Effector memory CD4-positive, alpha-beta T cell (primary cell): ENCODE measurements around the gene C2CD5.
A peak's percentile ranks its signal among the peaks of the same experiment; 100 is the strongest.
"Not testable (repeated sequence)": the region's sequence is repeated elsewhere in the genome, so short reads cannot be mapped to it uniquely, and the experiment has no call there.

Source experiments
- DNase-seq, 3 donors: peaks; one replicate each; pipeline ENCODE4 v3.0.0-alpha.2; 2020
- H3K27ac ChIP-seq: 2 replicates; pipeline ENCODE4 v1.7.0; 2013; ENCODE audit warnings: mild to moderate bottlenecking, low read length, moderate library complexity; ENCODE audit not compliant: insufficient read depth, poor library complexity, severe bottlenecking
- H3K27me3 ChIP-seq: replicated peaks from 2 replicates; pipeline ENCODE4 v1.7.0; 2013; ENCODE audit warnings: mild to moderate bottlenecking, low read length; ENCODE audit not compliant: insufficient read depth, control insufficient read depth, poor library complexity, severe bottlenecking
- H3K36me3 ChIP-seq: 2 replicates; pipeline ENCODE4 v1.7.0; 2013; ENCODE audit warnings: mild to moderate bottlenecking, low read length, moderate library complexity; ENCODE audit not compliant: control insufficient read depth, insufficient read depth
- H3K4me1 ChIP-seq: 2 replicates; pipeline ENCODE4 v1.7.0; 2013; ENCODE audit warnings: low read length, mild to moderate bottlenecking; ENCODE audit not compliant: control insufficient read depth, insufficient read depth, poor library complexity, severe bottlenecking
- H3K4me3 ChIP-seq: 2 replicates; pipeline ENCODE4 v1.7.0; 2013; ENCODE audit warnings: low read length, low read depth, mild to moderate bottlenecking; ENCODE audit not compliant: insufficient read depth, poor library complexity, severe bottlenecking
- H3K9me3 ChIP-seq: 2 replicates; pipeline ENCODE4 v1.7.0; 2013; ENCODE audit warnings: mild to moderate bottlenecking, low read length, moderate library complexity; ENCODE audit not compliant: control insufficient read depth

C2CD5 gene

DNA sequence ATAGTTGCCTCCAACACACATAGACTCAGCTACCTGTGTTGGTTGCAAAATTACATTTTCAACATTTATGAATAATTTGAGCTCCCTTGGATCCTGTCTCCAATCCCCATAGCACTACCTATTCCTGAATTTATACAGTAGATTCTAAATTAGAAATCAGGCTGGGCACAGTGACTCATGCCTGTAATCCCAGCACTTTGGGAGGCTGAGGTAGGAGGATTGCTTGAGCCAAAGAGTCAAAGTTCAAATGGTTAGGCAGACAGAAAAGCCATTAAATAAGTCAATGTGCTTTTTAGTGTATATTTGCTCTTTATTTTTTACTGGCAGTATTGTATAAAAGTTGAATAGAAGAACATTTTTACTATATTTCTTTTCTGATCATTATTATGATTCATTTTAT is 24.9 kb upstream of the C2CD5 start:
- Histone ChIP-seq H3K27ac (no peak overlapping the region), H3K36me3 (no peaks in the 10 kb centered on the region), H3K9me3 (no peaks in the 10 kb centered on the region), H3K4me3 (no peak overlapping the region), H3K4me1 (no peaks in the 10 kb centered on the region), H3K27me3 (no peaks in the 10 kb centered on the region)
- no peak for DNase-seq

DNA sequence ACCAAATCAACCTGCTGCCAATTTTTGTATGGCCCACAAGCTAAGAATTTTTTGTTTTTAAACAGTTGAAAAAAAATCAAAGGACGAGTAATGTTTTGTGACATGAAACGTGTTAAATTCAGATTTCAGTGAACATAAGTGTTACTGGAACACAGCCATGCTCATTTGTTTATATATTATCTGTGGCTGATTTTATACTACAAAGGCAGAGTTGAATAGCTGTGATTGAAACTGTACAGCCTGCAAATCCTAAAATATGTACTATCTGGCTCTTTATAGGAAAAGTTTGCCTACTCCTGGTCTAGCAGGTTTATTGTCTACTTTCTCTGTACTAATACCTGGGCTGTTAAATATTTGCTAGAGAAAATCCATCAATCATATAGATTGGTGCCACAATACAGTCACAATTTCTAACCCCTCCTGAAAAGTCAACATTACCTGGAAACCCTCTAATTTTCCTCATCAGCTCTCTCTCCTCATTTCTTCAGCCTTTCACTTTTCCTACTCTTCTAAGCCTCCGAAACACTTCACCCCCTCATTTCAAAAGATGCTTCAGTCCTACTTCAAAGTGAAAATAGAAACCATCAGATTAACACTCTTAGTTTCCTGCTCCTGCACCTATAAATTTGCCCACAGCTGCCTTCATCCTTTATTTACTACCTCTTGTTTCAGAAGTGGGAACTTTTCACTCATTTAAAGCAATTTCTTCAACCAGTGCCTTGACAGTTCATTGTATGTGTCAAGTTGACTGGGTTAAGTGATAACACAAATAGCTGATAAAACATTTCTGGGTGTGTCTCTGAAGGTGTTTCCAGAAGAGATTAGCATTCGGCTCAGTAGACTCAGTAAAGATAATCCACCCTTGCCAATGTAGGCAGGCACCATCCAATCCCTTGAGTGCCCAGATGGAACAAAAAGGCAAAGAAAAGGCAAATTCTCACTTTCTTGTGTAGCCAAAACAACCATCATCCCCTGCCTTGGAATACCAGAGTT is 18.0 kb upstream of the C2CD5 start:
- DNase-seq, result no peak
- Histone ChIP-seq H3K27me3 (no peaks in the 10 kb centered on the region), H3K9me3 (no peaks in the 10 kb centered on the region), H3K36me3 (no peaks in the 10 kb centered on the region), H3K27ac (no peak overlapping the region), H3K4me3 (no peak overlapping the region), H3K4me1 (no peaks in the 10 kb centered on the region)

DNA sequence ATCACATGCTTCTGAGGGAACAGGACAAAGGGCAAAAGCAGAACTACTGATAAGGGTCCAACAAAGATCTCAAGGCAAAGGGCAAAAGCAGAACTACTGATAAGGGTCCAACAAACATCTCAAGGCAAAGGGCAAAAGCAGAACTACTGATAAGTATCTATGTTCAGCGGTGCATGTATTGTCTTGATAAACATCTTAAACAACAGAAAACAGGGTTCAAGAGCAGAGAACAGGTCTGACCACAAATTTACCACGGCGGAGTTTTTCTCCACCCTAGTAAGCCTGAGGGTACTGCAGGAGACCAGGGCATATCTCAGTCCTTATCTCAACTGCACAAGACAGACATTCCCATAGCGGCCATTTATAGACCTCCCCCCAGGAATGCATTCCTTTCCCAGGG is 10.4 kb upstream of the C2CD5 start:
- not testable (repeated sequence) for H3K9me3 ChIP-seq, H3K4me1 ChIP-seq, H3K27me3 ChIP-seq, DNase-seq, H3K36me3 ChIP-seq, H3K27ac ChIP-seq, H3K4me3 ChIP-seq

DNA sequence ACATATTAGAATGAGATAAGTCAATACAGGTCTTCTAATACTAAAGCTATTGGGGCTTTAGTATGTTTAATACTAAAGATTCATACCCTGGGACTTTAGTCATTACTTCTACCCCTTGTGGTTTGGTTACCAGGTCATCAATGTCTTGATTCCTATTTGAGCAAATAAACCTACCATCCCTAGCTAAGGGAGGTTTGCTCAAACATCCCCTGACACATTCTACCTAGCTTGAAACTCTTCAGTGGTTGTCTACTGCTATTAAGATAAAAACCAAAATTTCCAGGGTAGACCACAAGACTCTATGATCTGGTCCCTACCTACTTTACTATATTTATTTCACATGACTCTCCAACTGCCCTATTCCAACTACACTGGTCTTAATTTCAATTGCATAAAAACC is 7.3 kb upstream of the C2CD5 start:
- H3K9me3 ChIP-seq, result no peaks in the 10 kb centered on the region
- DNase-seq, result no peak
- no peak overlapping the region for H3K4me3 ChIP-seq
- no peaks in the 10 kb centered on the region for H3K36me3 ChIP-seq
- H3K27ac ChIP-seq, result no peak overlapping the region
- H3K4me1 ChIP-seq, result no peaks in the 10 kb centered on the region
- H3K27me3 ChIP-seq, result no peaks in the 10 kb centered on the region

DNA sequence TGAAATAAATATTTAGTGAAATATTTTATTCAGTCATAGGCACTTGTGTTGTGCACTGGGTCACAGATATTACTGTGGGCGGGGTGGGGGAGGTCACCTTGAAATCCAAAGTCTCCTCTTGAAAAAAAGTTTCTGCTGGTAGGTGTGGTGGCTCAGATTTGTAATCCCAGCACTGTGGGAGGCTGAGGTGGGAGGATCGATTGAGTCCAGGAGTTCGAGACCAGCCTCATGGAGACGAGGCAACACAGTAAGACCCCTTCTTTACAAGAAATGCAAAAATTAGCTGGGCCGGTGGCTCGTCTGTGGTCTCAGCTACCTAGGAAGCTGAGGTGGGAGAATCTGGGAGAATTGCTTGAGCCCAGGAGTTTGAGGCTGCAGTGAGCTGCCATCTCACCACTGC is 913 bp upstream of the C2CD5 start:
- H3K4me1 ChIP-seq, result peaks cover 13% of the 10 kb centered on the region
- DNase-seq, result no peak
- H3K4me3 ChIP-seq, result no peak overlapping the region
- H3K9me3 ChIP-seq, result no peaks in the 10 kb centered on the region
- H3K27me3 ChIP-seq, result no peaks in the 10 kb centered on the region
- H3K27ac ChIP-seq, result no peak overlapping the region
- H3K36me3 ChIP-seq, result no peaks in the 10 kb centered on the region

DNA sequence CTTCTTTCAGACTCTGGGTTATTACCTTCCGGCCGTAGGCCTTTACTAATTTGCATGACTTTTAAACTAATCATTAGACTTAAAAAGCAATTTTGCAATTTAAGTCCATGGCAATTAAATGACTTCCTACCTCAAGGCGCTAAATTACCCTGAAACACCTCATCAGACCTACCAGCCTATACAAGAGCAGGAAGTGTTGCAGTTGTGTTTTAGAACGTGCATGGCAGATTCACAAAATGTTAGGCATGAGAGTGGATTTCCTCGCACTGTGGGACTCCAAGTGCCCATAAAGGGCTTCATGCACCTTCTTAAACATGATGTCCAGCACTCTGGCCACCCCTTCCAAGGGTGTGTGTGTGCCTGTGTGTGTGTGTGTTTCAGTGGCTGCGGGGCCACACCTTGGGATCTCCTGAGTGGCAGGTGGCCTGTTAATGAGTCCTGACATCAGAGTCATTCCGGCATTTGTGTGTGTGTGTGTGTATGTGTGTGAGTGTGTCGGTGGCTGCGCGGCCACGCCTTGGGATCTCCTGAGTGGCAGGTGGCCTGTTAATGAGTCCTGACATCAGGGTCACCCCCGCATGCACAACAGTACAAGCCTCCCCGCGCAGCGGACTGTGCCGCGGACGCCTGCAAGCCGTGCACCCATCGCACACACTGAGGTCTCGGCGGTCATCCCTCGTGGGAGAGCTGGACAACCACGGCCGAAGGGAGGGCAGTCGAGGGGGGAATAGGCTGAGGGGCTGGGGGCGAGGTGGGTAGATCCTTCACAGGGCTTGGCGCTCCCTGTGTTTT is 900 bp downstream of the C2CD5 start:
- H3K27me3 ChIP-seq, result no peaks in the 10 kb centered on the region
- peak overlapping the region; percentile 77 for H3K4me3 ChIP-seq
- H3K9me3 ChIP-seq, result no peaks in the 10 kb centered on the region
- H3K4me1 ChIP-seq, result peaks cover 13% of the 10 kb centered on the region
- peak; percentile 18 to 27 (median 22) for DNase-seq
- H3K27ac ChIP-seq, result peak overlapping the region; percentile 84
- H3K36me3 ChIP-seq, result no peaks in the 10 kb centered on the region

DNA sequence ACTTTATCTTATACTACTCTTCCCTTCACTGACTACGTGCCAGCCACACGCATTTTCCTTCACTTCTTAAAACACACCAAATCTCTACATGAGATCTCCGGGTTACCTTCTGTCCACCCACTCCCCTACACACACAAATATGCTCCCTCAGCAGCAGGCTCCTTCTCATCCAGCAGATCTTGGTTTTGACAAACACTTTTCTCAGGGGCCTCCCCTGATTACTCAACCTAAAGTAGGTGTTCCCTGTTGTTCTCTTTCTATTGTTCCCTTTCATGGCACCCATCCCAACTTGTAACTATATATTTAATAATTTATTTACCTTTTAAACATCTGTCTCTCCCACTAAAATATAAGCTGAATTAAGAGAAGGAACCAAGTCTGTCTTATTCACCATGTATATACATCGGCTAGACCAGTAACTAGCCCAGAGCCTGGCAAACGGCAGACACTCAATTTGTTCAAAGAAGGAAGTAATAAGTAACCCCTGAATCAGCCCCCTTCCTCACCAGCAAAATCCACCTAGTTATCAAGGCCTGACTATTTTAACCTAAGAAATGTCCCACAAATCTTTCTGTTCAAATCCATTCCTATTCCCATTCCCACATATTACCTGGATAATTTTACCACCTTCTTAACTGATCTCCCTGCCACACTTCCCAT is 2.7 kb downstream of the C2CD5 start:
- Histone ChIP-seq H3K4me1 (peaks cover 13% of the 10 kb centered on the region), H3K36me3 (no peaks in the 10 kb centered on the region), H3K27me3 (no peaks in the 10 kb centered on the region), H3K27ac (no peak overlapping the region), H3K4me3 (no peak overlapping the region), H3K9me3 (no peaks in the 10 kb centered on the region)
- no peak for DNase-seq

DNA sequence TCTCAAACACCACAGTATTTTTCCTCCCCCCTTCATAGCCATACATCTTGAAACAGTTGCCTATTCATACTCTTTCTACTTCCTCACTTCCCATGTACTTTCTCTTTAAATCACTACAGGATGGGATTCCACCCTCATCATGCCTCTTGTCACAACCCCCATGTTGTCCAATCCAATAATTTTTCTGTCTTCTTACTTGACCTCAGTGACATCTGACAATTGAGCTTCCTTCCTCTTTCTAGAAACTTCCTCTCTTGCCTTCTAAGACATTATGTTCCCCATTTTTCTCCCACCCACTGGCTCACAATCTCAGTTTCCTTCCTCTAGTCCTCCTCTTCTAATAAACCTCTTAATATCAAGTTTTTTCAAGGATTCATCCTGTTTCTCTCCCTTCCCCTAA is 5.3 kb downstream of the C2CD5 start:
- Histone ChIP-seq H3K4me1 (peaks cover 20% of the 10 kb centered on the region), H3K27ac (no peak overlapping the region)

DNA sequence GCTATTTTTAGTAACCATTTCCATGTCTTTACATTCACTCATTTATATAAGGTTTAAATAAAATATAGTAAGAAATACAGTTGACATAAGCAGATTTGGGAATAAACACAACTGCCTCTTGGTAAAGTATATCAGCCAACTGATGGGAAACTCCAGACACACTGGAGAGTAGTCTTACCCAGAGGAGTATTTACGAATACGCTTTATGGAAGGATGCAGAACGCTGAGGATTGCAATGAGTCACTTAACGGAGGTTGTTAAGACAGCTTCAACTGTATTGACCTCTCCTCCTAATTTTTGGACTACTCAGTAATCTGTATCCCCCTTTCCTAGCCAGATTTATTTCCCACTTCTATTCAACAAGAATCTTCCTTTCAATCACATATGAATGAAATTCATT is 6.0 kb downstream of the C2CD5 start:
- Histone ChIP-seq H3K9me3 (no peaks in the 10 kb centered on the region), H3K27ac (no peak overlapping the region), H3K4me1 (peaks cover 20% of the 10 kb centered on the region), H3K4me3 (no peak overlapping the region), H3K27me3 (no peaks in the 10 kb centered on the region), H3K36me3 (peaks cover 4% of the 10 kb centered on the region)
- no peak for DNase-seq

More for the DNA sequence above, 5.3 kb downstream of the C2CD5 start:
- no peak for DNase-seq
- Histone ChIP-seq H3K4me3 (no peak overlapping the region), H3K9me3 (no peaks in the 10 kb centered on the region), H3K27me3 (no peaks in the 10 kb centered on the region), H3K36me3 (no peaks in the 10 kb centered on the region)
